NCI-H82 treated with DMSO at 0.1 percent for 48 hours (cell line): ENCODE results near the gene CDH6.

ENCODE experiments used
- DNase-seq: peaks from one replicate; lab custom pipeline; 2025; ENCODE audit not compliant: unreplicated experiment; lab: John Stamatoyannopoulos, UW

CDH6 gene

DNA sequence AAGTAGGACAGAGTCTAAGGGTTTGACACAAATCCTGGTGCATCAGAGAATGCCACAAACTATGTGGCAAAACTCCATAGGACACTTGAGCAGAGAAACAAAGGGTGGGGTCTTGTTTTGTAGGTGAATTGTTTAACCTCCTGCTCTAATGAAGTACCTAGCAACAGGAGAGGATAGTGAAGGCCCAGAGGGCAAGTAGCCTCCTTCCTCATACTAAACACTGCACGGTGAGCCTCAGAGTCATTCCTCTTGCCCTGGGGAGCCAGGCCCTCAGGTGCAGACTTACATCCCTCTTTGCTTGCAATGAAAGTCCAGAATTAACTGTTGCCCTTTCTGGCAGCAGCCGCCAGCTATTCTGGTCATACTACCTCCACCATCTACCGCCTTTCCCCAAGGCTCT lies 172.3 kb downstream of the CDH6 start:
- DNase-seq, result no peak

DNA sequence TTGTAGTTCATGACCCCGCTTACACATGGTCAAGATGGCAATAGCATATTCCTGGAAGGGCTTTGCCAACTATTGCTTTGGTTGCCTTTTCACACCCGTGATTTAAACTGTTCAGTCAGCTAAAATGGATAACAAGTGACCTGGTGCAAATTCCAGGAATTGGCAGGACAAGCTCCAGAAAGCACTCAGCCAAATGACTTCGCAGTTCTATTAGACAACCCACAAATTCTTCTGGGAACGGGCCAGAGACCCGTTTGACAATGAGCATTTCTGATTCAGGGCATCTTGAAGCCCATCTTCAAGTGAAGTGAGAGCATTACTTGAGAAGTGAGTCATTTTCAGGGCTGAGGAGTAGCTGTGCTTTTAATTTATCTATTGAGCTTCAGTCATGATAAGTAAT lies 173.5 kb downstream of the CDH6 start:
- DNase-seq, result no peak

- no peak for DNase-seq
Measured at GRCh38 chr5:31372124-31372523, 178.6 kb downstream of the CDH6 start.

- DNase-seq, result no peak
Measured at GRCh38 chr5:31375999-31376720, 182.7 kb downstream of the CDH6 start.

GRCh38 chr5:31377274-31377946 lies 183.9 kb downstream of the CDH6 start:
- no peak for DNase-seq

- DNase-seq, result no peak
Measured at GRCh38 chr5:31378136-31378535, 184.7 kb downstream of the CDH6 start.
